Left lung (tissue), 10 donors: Measurements from ENCODE around the gene VRK2. TPM values are rescaled to one million over a fixed set of nuclear protein-coding genes. Genes with fewer than 3 reads are reported as not detected.

ENCODE experiments used
- ATAC-seq: fragments of 200-7000 bp; cut with Tn5 transposase; one replicate; pipeline ENCODE4 v1.9.1; 2020; ENCODE audit warnings: moderate library complexity
- DNase-seq, 4 donors: peaks; one replicate each; pipeline ENCODE4 v3.0.0-alpha.2; 2013 to 2020
- H3K27ac ChIP-seq, 2 donors: fragments of 200-600 bp; sonication (generic) in 1 of 2; one replicate each; pipeline versions ENCODE4 v1.5.0 to v1.8.0; 2020 to 2021
- H3K27me3 ChIP-seq, 2 donors: fragments of 200-600 bp; sonication (generic) in 1 of 2; one replicate each; pipeline versions ENCODE4 v1.5.0 to v1.8.0; 2020 to 2021
- H3K36me3 ChIP-seq, 2 donors: fragments of 200-600 bp; sonication (generic) in 1 of 2; one replicate each; pipeline versions ENCODE4 v1.5.0 to v1.8.0; 2020 to 2021
- H3K4me1 ChIP-seq, 2 donors: fragments of 200-600 bp; one replicate each; pipeline ENCODE4 v1.8.0; 2021
- H3K4me3 ChIP-seq, 2 donors: fragments of 200-600 bp; sonication (generic) in 1 of 2; one replicate each; pipeline versions ENCODE4 v1.5.0 to v1.8.0; 2020 to 2021; ENCODE audit warnings: mild to moderate bottlenecking in 1 of 2
- H3K9me3 ChIP-seq, 2 donors: fragments of 200-600 bp; sonication (generic) in 1 of 2; one replicate each; pipeline versions ENCODE4 v1.5.0 to v1.8.0; 2020 to 2021
- intact Hi-C, 2 donors: fragments of 100-400 bp; cut with DNase I; formaldehyde crosslinking; loops; one replicate each; pipeline versions ENCODE4 v1.11.2 to v1.14.2; 2022
- polyA plus RNA-seq, 6 donors: library from polyadenylated mRNA; unstranded; fragments of 120-200 nt; gene quantifications; one replicate each; pipeline ENCODE4 v1.2.1, GENCODE V29; 2013; ENCODE audit not compliant: insufficient read length in 6 of 6
- total RNA-seq, 2 donors: library from RNA; stranded (reverse); fragmentation: NEBNext Ultra II Directional; extraction: Animal tissue kit (Norgen Biotek cat#: 25700); gene quantifications; one replicate each; pipeline ENCODE4 v1.2.1, GENCODE V29; 2021
- TF ChIP-seq, protein P1 (sequence below), 2 donors: fragments of 200-600 bp; sonication (generic) in 1 of 2; IDR thresholded peaks; one replicate each; pipeline versions ENCODE4 v1.5.0 to v1.8.0; 2021; ENCODE audit warnings: antibody characterized with exemption in 2 of 2
- donor health status: DM: no; HTN: yes; CAD: no.
- donor health status: DM: no; HTN: no; CAD: no.

VRK2 gene
- total and polyA plus RNA-seq, 8 donors, result 18.2 to 28.0 (median 24.1) TPM

GRCh38 chr2:58051445-58051844 is 4.8 kb downstream of the VRK2 start:
- no peak overlapping the region for H3K27ac ChIP-seq
- no peaks in the 10 kb centered on the region for H3K9me3 ChIP-seq
- TF ChIP-seq, protein P1, sequence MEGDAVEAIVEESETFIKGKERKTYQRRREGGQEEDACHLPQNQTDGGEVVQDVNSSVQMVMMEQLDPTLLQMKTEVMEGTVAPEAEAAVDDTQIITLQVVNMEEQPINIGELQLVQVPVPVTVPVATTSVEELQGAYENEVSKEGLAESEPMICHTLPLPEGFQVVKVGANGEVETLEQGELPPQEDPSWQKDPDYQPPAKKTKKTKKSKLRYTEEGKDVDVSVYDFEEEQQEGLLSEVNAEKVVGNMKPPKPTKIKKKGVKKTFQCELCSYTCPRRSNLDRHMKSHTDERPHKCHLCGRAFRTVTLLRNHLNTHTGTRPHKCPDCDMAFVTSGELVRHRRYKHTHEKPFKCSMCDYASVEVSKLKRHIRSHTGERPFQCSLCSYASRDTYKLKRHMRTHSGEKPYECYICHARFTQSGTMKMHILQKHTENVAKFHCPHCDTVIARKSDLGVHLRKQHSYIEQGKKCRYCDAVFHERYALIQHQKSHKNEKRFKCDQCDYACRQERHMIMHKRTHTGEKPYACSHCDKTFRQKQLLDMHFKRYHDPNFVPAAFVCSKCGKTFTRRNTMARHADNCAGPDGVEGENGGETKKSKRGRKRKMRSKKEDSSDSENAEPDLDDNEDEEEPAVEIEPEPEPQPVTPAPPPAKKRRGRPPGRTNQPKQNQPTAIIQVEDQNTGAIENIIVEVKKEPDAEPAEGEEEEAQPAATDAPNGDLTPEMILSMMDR (IDR thresholded peaks at IDR 0.05), result no peak
- peaks cover 0 to 19% of the 10 kb centered on the region in 2 donors for H3K4me1 ChIP-seq
- H3K4me3 ChIP-seq, result no peak overlapping the region
- peaks cover 0 to 6% of the 10 kb centered on the region in 2 donors for H3K36me3 ChIP-seq
- DNase-seq (no peak), ATAC-seq (no peak)
- intact Hi-C loops, result no loop called here
- no peaks in the 10 kb centered on the region for H3K27me3 ChIP-seq

DNA sequence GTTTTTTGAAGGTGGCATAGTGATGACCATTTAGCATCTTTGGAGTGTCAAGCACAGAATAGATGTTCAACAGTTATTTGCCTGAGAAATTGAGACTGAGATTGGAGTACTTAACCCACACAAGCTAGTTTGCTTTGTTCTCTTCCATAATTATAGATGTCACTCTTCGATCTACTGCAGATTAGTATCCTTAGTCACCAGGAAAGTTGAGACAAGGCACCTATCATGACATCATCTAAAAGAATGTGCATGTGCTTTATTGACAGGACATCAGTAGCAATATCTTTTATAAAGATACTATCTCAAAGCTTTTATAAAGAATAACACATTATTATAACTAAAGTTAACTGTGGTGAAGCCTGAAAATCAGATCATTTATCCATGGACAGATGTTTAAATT is 6.4 kb downstream of the VRK2 start:
- no peaks in the 10 kb centered on the region for H3K9me3 ChIP-seq
- no peak overlapping the region for H3K27ac ChIP-seq
- H3K27me3 ChIP-seq, result no peaks in the 10 kb centered on the region
- intact Hi-C loops, result no loop called here
- DNase-seq (no peak), ATAC-seq (no peak)
- peaks cover 0 to 13% of the 10 kb centered on the region in 2 donors for H3K4me1 ChIP-seq
- peaks cover 0 to 10% of the 10 kb centered on the region in 2 donors for H3K36me3 ChIP-seq
- H3K4me3 ChIP-seq, result no peak overlapping the region
- TF ChIP-seq, protein P1 (IDR thresholded peaks at IDR 0.05), result no peak

DNA sequence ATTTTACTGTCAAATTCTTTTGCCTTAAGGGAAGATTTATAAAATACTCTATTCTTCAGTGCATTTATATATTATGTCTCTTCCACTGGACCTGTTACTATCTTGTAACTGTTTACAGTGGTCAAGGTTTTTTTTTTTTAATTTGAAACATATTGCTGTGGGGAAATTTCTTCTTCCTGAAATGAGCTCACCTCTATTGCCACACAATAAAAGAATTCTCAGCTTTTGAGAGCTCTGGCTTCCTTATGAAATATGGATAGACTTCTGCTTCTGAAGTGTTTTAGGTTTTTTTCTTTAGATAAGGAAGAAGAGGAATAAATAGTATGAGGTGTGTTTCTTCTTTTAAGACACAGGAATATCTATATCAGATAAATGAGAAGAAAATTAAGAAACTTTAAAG is 7.7 kb downstream of the VRK2 start:
- Histone ChIP-seq H3K9me3 (no peaks in the 10 kb centered on the region), H3K27me3 (no peaks in the 10 kb centered on the region), H3K4me1 (peaks cover 0 to 1% of the 10 kb centered on the region in 2 donors), H3K36me3 (peaks cover 0 to 16% of the 10 kb centered on the region in 2 donors), H3K4me3 (no peak overlapping the region), H3K27ac (no peak overlapping the region)
- no peak for DNase-seq
- TF ChIP-seq, protein P1 (IDR thresholded peaks at IDR 0.05), result no peak
- intact Hi-C loops, result no loop called here
- ATAC-seq, result no peak

GRCh38 chr2:58055033-58055786 is 8.6 kb downstream of the VRK2 start:
- H3K36me3 ChIP-seq, result peaks cover 0 to 13% of the 10 kb centered on the region in 2 donors
- H3K27ac ChIP-seq, result no peak overlapping the region
- DNase-seq (no peak), ATAC-seq (no peak)
- no peaks in the 10 kb centered on the region for H3K4me1 ChIP-seq
- TF ChIP-seq, protein P1 (IDR thresholded peaks at IDR 0.05), result no peak
- H3K27me3 ChIP-seq, result no peaks in the 10 kb centered on the region
- no peak overlapping the region for H3K4me3 ChIP-seq
- intact Hi-C loops, result no loop called here
- H3K9me3 ChIP-seq, result no peaks in the 10 kb centered on the region

- Histone ChIP-seq H3K36me3 (peaks cover 0 to 13% of the 10 kb centered on the region in 2 donors), H3K27me3 (no peaks in the 10 kb centered on the region), H3K27ac (no peak overlapping the region), H3K4me1 (no peaks in the 10 kb centered on the region), H3K9me3 (no peaks in the 10 kb centered on the region), H3K4me3 (no peak overlapping the region)
- no peak for DNase-seq
- ATAC-seq, result no peak
- TF ChIP-seq, protein P1 (IDR thresholded peaks at IDR 0.05), result no peak
- intact Hi-C loops, result no loop called here
Observed at GRCh38 chr2:58056192-58056916, 9.7 kb downstream of the VRK2 start.
